ENCODE results near the gene CCDC85C. TPM values are rescaled to one million over a fixed set of nuclear protein-coding genes. Genes with fewer than 3 reads are reported as not detected.
A peak's percentile ranks its signal among the peaks of the same experiment; 100 is the strongest.

Gene CCDC85C
- polyA plus RNA-seq, 12 donors, result 2.9 to 10.4 (median 3.7) TPM; not detected in 1

- DNase-seq, result no peak
Observed at GRCh38 chr14:99543985-99544384, 60.0 kb downstream of the CCDC85C start.

GRCh38 chr14:99543370-99543769 is 60.6 kb downstream of the CCDC85C start:
- DNase-seq, result no peak

- DNase-seq, result no peak
Observed at GRCh38 chr14:99542566-99542965, 61.4 kb downstream of the CCDC85C start.

- no peak for DNase-seq
Observed at GRCh38 chr14:99541677-99542470, 62.1 kb downstream of the CCDC85C start.

GRCh38 chr14:99541211-99541610 is 62.8 kb downstream of the CCDC85C start:
- no peak for DNase-seq

GRCh38 chr14:99540196-99541032 is 63.6 kb downstream of the CCDC85C start:
- no peak for DNase-seq

- peak; percentile 37 for DNase-seq
Observed at GRCh38 chr14:99539491-99539890, 64.5 kb downstream of the CCDC85C start.

GRCh38 chr14:99538733-99539132 is 65.3 kb downstream of the CCDC85C start:
- no peak for DNase-seq

GRCh38 chr14:99538275-99538674 is 65.7 kb downstream of the CCDC85C start:
- no peak for DNase-seq

- no peak for DNase-seq
Observed at GRCh38 chr14:99537399-99537798, 66.6 kb downstream of the CCDC85C start.

- no peak for DNase-seq
Observed at GRCh38 chr14:99535908-99536778, 67.9 kb downstream of the CCDC85C start.

- no peak for DNase-seq
Observed at GRCh38 chr14:99535448-99535847, 68.6 kb downstream of the CCDC85C start.

GRCh38 chr14:99534863-99535262 is 69.1 kb downstream of the CCDC85C start:
- DNase-seq, result no peak

- no peak for DNase-seq
Observed at GRCh38 chr14:99534333-99534732, 69.7 kb downstream of the CCDC85C start.

GRCh38 chr14:99532310-99532709 is 71.7 kb downstream of the CCDC85C start:
- DNase-seq, result no peak

GRCh38 chr14:99531251-99532096 is 72.5 kb downstream of the CCDC85C start:
- DNase-seq, result no peak

- DNase-seq, result no peak
Observed at GRCh38 chr14:99530407-99531155, 73.4 kb downstream of the CCDC85C start.

- no peak for DNase-seq
Observed at GRCh38 chr14:99529899-99530298, 74.1 kb downstream of the CCDC85C start.

- no peak for DNase-seq
Observed at GRCh38 chr14:99527427-99528076, 76.5 kb downstream of the CCDC85C start.

GRCh38 chr14:99527026-99527425 is 77.0 kb downstream of the CCDC85C start:
- DNase-seq, result no peak

All from muscle of arm (tissue), 12 donors.